BLaER1 treated with 17β-estradiol and CSF1 and Interleukin-3, amounts not matched to agents 10 nM and 100 nM (cell line): ENCODE results near the gene NUP62.
A peak's percentile ranks its signal among the peaks of the same experiment; 100 is the strongest.

Experiments used
- H3K27ac ChIP-seq, 11 experiments: shearing (Covaris generic); formaldehyde crosslinking; 2 replicates each; pipeline ENCODE4 v1.8.1; 2022
- H3K27me3 ChIP-seq, 11 experiments: shearing (Covaris generic); formaldehyde crosslinking; 2 replicates each; pipeline ENCODE4 v1.8.1; 2022
- H3K36me3 ChIP-seq, 11 experiments: shearing (Covaris generic); formaldehyde crosslinking; 2 replicates each; pipeline ENCODE4 v1.8.1; 2022
- H3K4me1 ChIP-seq, 10 experiments: shearing (Covaris generic); formaldehyde crosslinking; 2 replicates each; pipeline ENCODE4 v1.8.1; 2022
- H3K4me2 ChIP-seq, 11 experiments: shearing (Covaris generic); formaldehyde crosslinking; 2 replicates each; pipeline ENCODE4 v1.8.1; 2022
- H3K4me3 ChIP-seq, 10 experiments: shearing (Covaris generic); formaldehyde crosslinking; 2 replicates each; pipeline ENCODE4 v1.8.1; 2022
- H3K9ac ChIP-seq, 11 experiments: shearing (Covaris generic); formaldehyde crosslinking; 2 replicates each; pipeline ENCODE4 v1.8.1; 2022
- H3K9me3 ChIP-seq, 11 experiments: shearing (Covaris generic); formaldehyde crosslinking; replicated peaks in 1 of 11; 2 replicates each; pipeline ENCODE4 v1.8.1; 2022
- H4K20me1 ChIP-seq, 11 experiments: shearing (Covaris generic); formaldehyde crosslinking; 2 replicates each; pipeline ENCODE4 v1.8.1; 2022
- Cebpa-rat ChIP-seq, 11 experiments: shearing (Covaris generic); IDR thresholded peaks; 2 replicates each; pipeline ENCODE4 v1.8.1; 2022

The NUP62 gene

DNA sequence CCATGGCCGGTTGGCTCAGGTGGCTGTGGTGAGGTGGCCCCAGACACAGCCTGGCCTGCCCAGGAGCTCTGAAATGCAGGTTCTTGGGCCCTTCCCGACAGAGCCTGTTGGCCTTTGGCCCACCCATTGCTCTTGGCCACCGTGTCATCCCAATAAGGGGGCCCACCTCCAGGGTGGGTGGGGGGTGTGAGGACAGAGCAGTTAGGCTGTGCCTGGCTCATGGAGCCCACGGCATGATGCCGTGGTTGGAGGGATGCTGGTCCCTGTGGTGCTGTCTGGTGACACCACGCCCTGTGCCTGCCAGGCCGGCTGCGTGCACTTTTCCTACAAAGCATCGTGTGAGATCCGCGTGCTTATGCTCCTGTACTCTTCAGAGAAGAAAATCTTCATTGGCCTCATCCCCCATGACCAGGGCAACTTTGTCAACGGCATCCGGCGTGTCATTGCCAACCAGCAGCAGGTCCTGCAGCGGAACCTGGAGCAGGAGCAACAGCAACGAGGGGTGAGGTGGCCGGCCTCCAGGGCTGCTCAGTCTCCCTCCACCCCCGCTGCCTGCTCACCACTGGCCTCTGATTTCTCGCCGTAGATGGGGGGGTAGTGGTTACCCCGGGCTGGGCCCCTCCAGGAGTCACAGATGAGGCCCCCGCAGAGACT lies 69.5 kb downstream of the NUP62 start:
- H3K4me1 ChIP-seq = peaks cover 2 to 17% (median 8%) of the 10 kb centered on the region in 10 experiments; a peak in 18 of 20 replicates
- H3K27me3 ChIP-seq = no peaks in the 10 kb centered on the region
- H3K9ac ChIP-seq = no peak overlapping the region
- TF ChIP-seq Cebpa-rat (IDR thresholded peaks at IDR 0.05) = no peak
- H3K27ac ChIP-seq = no peak overlapping the region
- peaks cover 59 to 98% (median 86%) of the 10 kb centered on the region in 11 experiments for H4K20me1 ChIP-seq
- H3K9me3 ChIP-seq = no peaks in the 10 kb centered on the region
- H3K4me2 ChIP-seq = no peak overlapping the region
- H3K36me3 ChIP-seq = peaks cover 88 to 98% (median 96%) of the 10 kb centered on the region in 11 experiments
- H3K4me3 ChIP-seq = no peak overlapping the region

GRCh38 chr19:49858088-49858985 lies 71.0 kb downstream of the NUP62 start:
- H3K27ac ChIP-seq = peak overlapping the region in 1 of 11 experiments; percentile 12; a peak in 1 of 22 replicates
- no peaks in the 10 kb centered on the region for H3K27me3 ChIP-seq
- H4K20me1 ChIP-seq = peaks cover 57 to 98% (median 85%) of the 10 kb centered on the region in 11 experiments
- TF ChIP-seq Cebpa-rat (IDR thresholded peaks at IDR 0.05) = no peak
- peaks cover 75 to 94% (median 89%) of the 10 kb centered on the region in 11 experiments for H3K36me3 ChIP-seq
- no peak overlapping the region for H3K4me2 ChIP-seq
- H3K9ac ChIP-seq = 0 out of 22 replicates have a peak overlapping the region, but pooled peaks of 1 of the 11 experiments have one; percentile 24
- H3K4me3 ChIP-seq = no peak overlapping the region
- no peaks in the 10 kb centered on the region for H3K9me3 ChIP-seq
- H3K4me1 ChIP-seq = peaks cover 10 to 18% (median 13%) of the 10 kb centered on the region in 10 experiments; a peak in 19 of 20 replicates

DNA sequence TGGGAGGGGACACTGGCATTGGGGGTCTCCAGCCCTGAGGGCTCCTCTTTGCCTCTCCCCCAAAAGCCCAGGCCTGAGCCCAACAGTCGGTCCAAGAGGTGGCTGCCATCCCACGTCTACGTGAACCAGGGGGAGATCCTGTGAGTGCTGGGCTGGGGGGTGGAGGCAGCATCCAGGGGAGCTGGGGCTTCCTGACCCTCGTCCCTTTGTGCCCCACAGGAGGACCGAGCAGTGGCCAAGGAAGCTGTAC lies 71.5 kb downstream of the NUP62 start:
- TF ChIP-seq Cebpa-rat (IDR thresholded peaks at IDR 0.05) = no peak
- H3K9ac ChIP-seq = peak overlapping the region in 1 of 11 experiments; percentile 24; a peak in 1 of 22 replicates
- H3K36me3 ChIP-seq = peaks cover 71 to 88% (median 84%) of the 10 kb centered on the region in 11 experiments
- peak overlapping the region in 1 of 11 experiments; percentile 12; a peak in 1 of 22 replicates for H3K27ac ChIP-seq
- H3K4me1 ChIP-seq = peaks cover 16 to 24% (median 18%) of the 10 kb centered on the region in 10 experiments
- no peaks in the 10 kb centered on the region for H3K27me3 ChIP-seq
- no peaks in the 10 kb centered on the region for H3K9me3 ChIP-seq
- no peak overlapping the region for H3K4me2 ChIP-seq
- no peak overlapping the region for H3K4me3 ChIP-seq
- peaks cover 59 to 98% (median 85%) of the 10 kb centered on the region in 11 experiments for H4K20me1 ChIP-seq

GRCh38 chr19:49857061-49857837 lies 72.1 kb downstream of the NUP62 start:
- Histone ChIP-seq H3K4me2 (no peak overlapping the region), H3K9me3 (no peaks in the 10 kb centered on the region), H3K27me3 (no peaks in the 10 kb centered on the region), H3K27ac (peak overlapping the region in 1 of 11 experiments; percentile 12; a peak in 1 of 22 replicates), H3K9ac (peak overlapping the region in 1 of 11 experiments; percentile 24; a peak in 1 of 22 replicates), H3K4me3 (no peak overlapping the region), H3K36me3 (peaks cover 67 to 83% (median 79%) of the 10 kb centered on the region in 11 experiments), H4K20me1 (peaks cover 64 to 98% (median 86%) of the 10 kb centered on the region in 11 experiments), H3K4me1 (peaks cover 21 to 29% (median 23%) of the 10 kb centered on the region in 10 experiments)
- no peak for TF ChIP-seq Cebpa-rat (IDR thresholded peaks at IDR 0.05)
